K562 (cell line): ENCODE data around the gene DNAJC11. TPM values are rescaled to one million over a fixed set of nuclear protein-coding genes. Genes with fewer than 3 reads are reported as not detected.
A peak's percentile ranks its signal among the peaks of the same experiment; 100 is the strongest.

Source experiments
- BCOR ChIP-seq: fragments of 450-650 bp; IDR thresholded peaks from 2 replicates; pipeline ENCODE4 v1.6.1; 2016
- BHLHE40 ChIP-seq: IDR thresholded peaks from 2 replicates; pipeline ENCODE4 v1.6.1; 2011; ENCODE audit warnings: low read length, improper control_type of control experiment
- EHMT2 ChIP-seq: fragments of 450-650 bp; IDR thresholded peaks from 2 replicates; pipeline ENCODE4 v1.6.1; 2018; ENCODE audit warnings: antibody characterized with exemption
- JUNB ChIP-seq: fragments of 450-650 bp; formaldehyde crosslinking; conservative IDR thresholded peaks from 2 replicates; pipeline ENCODE4 v1.4.0; 2020; ENCODE audit warnings: mild to moderate bottlenecking
- KDM4B ChIP-seq, 2 experiments: fragments of 450-650 bp in 1 of 2; sonication (generic) in 1 of 2; IDR thresholded peaks; 2 replicates each; pipeline ENCODE4 v1.6.1; 2016 to 2017; ENCODE audit warnings: borderline replicate concordance in 2 of 2, antibody characterized with exemption in 1 of 2, low read depth in 1 of 2, mild to moderate bottlenecking in 1 of 2
- PHF8 ChIP-seq: fragments of 200-600 bp; sonication (generic); IDR thresholded peaks from 2 replicates; pipeline ENCODE4 v1.6.1; 2012; ENCODE audit warnings: mixed run types, mild to moderate bottlenecking, inconsistent platforms, low read length, moderate library complexity, borderline replicate concordance
- RB1 ChIP-seq: fragments of 450-650 bp; IDR thresholded peaks from 2 replicates; pipeline ENCODE4 v1.6.1; 2017; ENCODE audit warnings: low read depth, mild to moderate bottlenecking
- SIN3A ChIP-seq, 2 experiments: fragments of 150-350 bp in 1 of 2; IDR thresholded peaks; 2 replicates each; pipeline ENCODE4 v1.6.1; 2011 to 2016; ENCODE audit warnings: borderline replicate concordance in 2 of 2, low read depth in 2 of 2, low read length in 2 of 2, mild to moderate bottlenecking in 2 of 2, moderate library complexity in 2 of 2; ENCODE audit not compliant: control insufficient read depth in 1 of 2
- TEAD1 ChIP-seq, 2 experiments: fragments of 450-650 bp in 1 of 2; sonication (generic) in 1 of 2; formaldehyde crosslinking; IDR thresholded peaks; 2 replicates each; pipeline versions ENCODE4 v1.4.0 to v1.8.0; 2020 to 2022; ENCODE audit warnings: mild to moderate bottlenecking in 2 of 2, missing genetic modification reagents in 1 of 2
- YBX1 ChIP-seq: fragments of 450-650 bp; IDR thresholded peaks from 2 replicates; pipeline ENCODE4 v1.7.1; 2016; ENCODE audit warnings: mild to moderate bottlenecking
- ZBED1 ChIP-seq: IDR thresholded peaks from 2 replicates; pipeline ENCODE4 v1.6.1; 2014
- ZFX ChIP-seq: sonication (generic); formaldehyde crosslinking; IDR thresholded peaks from 2 replicates; pipeline ENCODE4 v1.8.0; 2022; ENCODE audit warnings: mild to moderate bottlenecking, missing genetic modification reagents, moderate library complexity
- ZNF696 ChIP-seq: fragments of 250-450 bp; sonication (Bioruptor Pico); conservative IDR thresholded peaks from 2 replicates; pipeline ENCODE4 v1.4.0; 2020; ENCODE audit warnings: mild to moderate bottlenecking, moderate library complexity
- ZNF764 ChIP-seq: fragments of 250-450 bp; sonication (Bioruptor Pico); IDR thresholded peaks from 2 replicates; pipeline ENCODE4 v1.4.0; 2020; ENCODE audit warnings: low read depth, mild to moderate bottlenecking, moderate library complexity
- polyA plus RNA-seq, 8 experiments: library from polyadenylated mRNA; depleted of rRNA in 4 of 8; stranded (reverse) in 5 of 8; unstranded in 3 of 8; fragments of >200 nt; fragmentation: Nextera tagmentation in 2 of 8; fragmentation: Illumina TruSeq in 1 of 8; extraction: Ambion mirVana in 2 of 8; extraction: Trizol in 1 of 8; gene quantifications; 2 replicates each; pipeline versions ENCODE4 v1.2.1 to v1.2.3, GENCODE V29; 2011 to 2014; ENCODE audit warnings: inconsistent platforms in 1 of 8, missing spikeins in 1 of 8
- total RNA-seq, 7 experiments: library from RNA; depleted of rRNA in 6 of 7; stranded (reverse); fragments of >200 nt in 6 of 7; fragmentation: Illumina TruSeq in 2 of 7; extraction: Trizol in 2 of 7; gene quantifications; 2 replicates each; pipeline versions ENCODE4 v1.2.1 to v1.2.3, GENCODE V29; 2011 to 2021; ENCODE audit warnings: low replicate concordance in 1 of 7
- TF ChIP-seq, protein P1 (sequence below), 3 experiments: IDR thresholded peaks in 2 of 3; conservative IDR thresholded peaks in 1 of 3; 2 replicates each; pipeline ENCODE4 v1.5.1; 2011 to 2012; ENCODE audit warnings: low read length in 3 of 3, mild to moderate bottlenecking in 3 of 3, control low read depth in 2 of 3, improper control_type of control experiment in 1 of 3, inconsistent platforms in 1 of 3, low read depth in 1 of 3, mixed read lengths in 1 of 3, moderate library complexity in 1 of 3; ENCODE audit not compliant: insufficient read depth in 2 of 3
- TF ChIP-seq, protein P2 (sequence below), 2 experiments: fragments of 450-650 bp; conservative IDR thresholded peaks; 2 replicates each; pipeline ENCODE4 v1.6.1; 2017; ENCODE audit warnings: mild to moderate bottlenecking in 2 of 2, moderate library complexity in 2 of 2
- TF ChIP-seq, protein P3 (sequence below): fragments of 200-800 bp; sonication (Bioruptor generic); IDR thresholded peaks from 2 replicates; pipeline ENCODE4 v1.6.1; 2017; ENCODE audit warnings: missing genetic modification characterization, missing compliant biosample characterization
- TF ChIP-seq, protein P4 (sequence below): fragments of 450-650 bp; formaldehyde crosslinking; IDR thresholded peaks from 2 replicates; pipeline ENCODE4 v1.4.0; 2020; ENCODE audit warnings: mild to moderate bottlenecking, moderate library complexity
- TF ChIP-seq, protein P5 (sequence below): fragments of 450-650 bp; formaldehyde crosslinking; IDR thresholded peaks from 2 replicates; pipeline ENCODE4 v1.4.0; 2022; ENCODE audit warnings: mild to moderate bottlenecking, moderate library complexity

Gene DNAJC11
- total and polyA plus RNA-seq, 9 of the 15 experiments (the other 6 are each of a cell fraction or from before 2014, with no cell fraction given): 14.1 to 123 (median 76.6) TPM

DNA sequence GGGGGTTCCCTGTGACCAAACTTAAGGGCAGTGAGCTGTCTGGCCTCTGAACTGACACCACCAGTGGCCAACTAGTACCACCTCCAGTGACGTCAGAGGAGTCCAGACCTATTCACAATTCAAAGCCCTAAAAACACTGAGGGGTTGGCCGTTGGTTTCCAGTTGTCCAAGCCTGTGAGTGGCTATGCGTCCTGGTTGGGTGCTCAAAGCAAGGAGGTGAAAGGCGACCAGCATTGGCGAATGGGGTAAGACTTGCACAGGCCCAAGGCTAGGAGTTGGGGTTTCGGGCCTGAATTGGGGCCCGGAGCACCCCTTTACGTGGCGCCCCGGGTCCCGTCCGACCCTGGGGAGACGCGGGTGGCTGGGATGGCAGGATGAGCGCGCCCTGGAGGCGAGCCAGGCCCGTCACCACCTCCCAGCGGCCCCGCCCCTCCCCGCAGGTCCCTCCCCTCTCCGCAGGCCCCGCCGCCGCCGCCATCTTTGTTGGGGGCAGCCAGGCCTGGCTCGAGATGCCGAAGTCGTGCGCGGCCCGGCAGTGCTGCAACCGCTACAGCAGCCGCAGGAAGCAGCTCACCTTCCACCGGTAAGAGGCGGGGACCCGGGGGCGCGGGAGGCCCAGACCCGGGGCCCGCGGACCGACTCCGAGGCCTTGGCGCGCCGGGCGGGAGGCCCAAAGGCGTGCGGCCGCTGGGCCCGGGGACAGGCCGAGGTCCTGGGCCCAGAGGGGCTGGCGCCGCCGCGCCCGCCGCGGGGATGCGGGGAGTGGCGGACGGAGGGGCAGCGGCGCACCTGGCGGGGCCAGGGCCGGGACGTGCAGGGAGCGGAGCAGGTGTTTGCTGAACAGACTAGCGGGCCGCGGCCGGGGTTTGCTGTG is 76.7 kb downstream of the DNAJC11 start, which contains the start of gene THAP3 (continued):
- TF ChIP-seq BCOR: 0 out of 2 replicates have a peak, but pooled peaks have one; percentile 6
- peak; percentile 4; the same call in 1 of the 2 replicates for TF ChIP-seq BHLHE40
- TF ChIP-seq YBX1: no peak
- TF ChIP-seq JUNB (CRISPR knock-in tag): no peak
- TF ChIP-seq, protein P1, sequence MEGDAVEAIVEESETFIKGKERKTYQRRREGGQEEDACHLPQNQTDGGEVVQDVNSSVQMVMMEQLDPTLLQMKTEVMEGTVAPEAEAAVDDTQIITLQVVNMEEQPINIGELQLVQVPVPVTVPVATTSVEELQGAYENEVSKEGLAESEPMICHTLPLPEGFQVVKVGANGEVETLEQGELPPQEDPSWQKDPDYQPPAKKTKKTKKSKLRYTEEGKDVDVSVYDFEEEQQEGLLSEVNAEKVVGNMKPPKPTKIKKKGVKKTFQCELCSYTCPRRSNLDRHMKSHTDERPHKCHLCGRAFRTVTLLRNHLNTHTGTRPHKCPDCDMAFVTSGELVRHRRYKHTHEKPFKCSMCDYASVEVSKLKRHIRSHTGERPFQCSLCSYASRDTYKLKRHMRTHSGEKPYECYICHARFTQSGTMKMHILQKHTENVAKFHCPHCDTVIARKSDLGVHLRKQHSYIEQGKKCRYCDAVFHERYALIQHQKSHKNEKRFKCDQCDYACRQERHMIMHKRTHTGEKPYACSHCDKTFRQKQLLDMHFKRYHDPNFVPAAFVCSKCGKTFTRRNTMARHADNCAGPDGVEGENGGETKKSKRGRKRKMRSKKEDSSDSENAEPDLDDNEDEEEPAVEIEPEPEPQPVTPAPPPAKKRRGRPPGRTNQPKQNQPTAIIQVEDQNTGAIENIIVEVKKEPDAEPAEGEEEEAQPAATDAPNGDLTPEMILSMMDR (IDR thresholded peaks at IDR 0.05 in 2 of 3, conservative IDR thresholded peaks at IDR 0.05 in 1 of 3; ENCODE audit: insufficient read depth in 2 of 3, low read depth in 1 of 3, low read length in 3 of 3): peak; percentile 20 to 29 (median 25); a peak in 3 of 6 replicates
- TF ChIP-seq KDM4B (IDR thresholded peaks at IDR 0.05; ENCODE audit: borderline replicate concordance in 2 of 2, low read depth in 1 of 2): 0 out of 4 replicates have a peak, but pooled peaks of 1 of the 2 experiments have one; percentile 41
- peak; percentile 64 to 72; a peak in 2 of 4 replicates for TF ChIP-seq SIN3A (IDR thresholded peaks at IDR 0.05; ENCODE audit: borderline replicate concordance in 2 of 2, control insufficient read depth in 1 of 2, low read depth in 2 of 2, low read length in 2 of 2)
- TF ChIP-seq PHF8: peak; percentile 76; the same call in 1 of the 2 replicates
- TF ChIP-seq, protein P2, sequence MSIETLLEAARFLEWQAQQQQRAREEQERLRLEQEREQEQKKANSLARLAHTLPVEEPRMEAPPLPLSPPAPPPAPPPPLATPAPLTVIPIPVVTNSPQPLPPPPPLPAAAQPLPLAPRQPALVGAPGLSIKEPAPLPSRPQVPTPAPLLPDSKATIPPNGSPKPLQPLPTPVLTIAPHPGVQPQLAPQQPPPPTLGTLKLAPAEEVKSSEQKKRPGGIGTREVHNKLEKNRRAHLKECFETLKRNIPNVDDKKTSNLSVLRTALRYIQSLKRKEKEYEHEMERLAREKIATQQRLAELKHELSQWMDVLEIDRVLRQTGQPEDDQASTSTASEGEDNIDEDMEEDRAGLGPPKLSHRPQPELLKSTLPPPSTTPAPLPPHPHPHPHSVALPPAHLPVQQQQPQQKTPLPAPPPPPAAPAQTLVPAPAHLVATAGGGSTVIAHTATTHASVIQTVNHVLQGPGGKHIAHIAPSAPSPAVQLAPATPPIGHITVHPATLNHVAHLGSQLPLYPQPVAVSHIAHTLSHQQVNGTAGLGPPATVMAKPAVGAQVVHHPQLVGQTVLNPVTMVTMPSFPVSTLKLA (conservative IDR thresholded peaks at IDR 0.05): peak in 1 of 2 experiments; percentile 57; a peak in 2 of 4 replicates
- peak; percentile 59; the same call in 1 of the 2 replicates for TF ChIP-seq EHMT2
- TF ChIP-seq RB1: peak; percentile 60
- TF ChIP-seq, protein P3, sequence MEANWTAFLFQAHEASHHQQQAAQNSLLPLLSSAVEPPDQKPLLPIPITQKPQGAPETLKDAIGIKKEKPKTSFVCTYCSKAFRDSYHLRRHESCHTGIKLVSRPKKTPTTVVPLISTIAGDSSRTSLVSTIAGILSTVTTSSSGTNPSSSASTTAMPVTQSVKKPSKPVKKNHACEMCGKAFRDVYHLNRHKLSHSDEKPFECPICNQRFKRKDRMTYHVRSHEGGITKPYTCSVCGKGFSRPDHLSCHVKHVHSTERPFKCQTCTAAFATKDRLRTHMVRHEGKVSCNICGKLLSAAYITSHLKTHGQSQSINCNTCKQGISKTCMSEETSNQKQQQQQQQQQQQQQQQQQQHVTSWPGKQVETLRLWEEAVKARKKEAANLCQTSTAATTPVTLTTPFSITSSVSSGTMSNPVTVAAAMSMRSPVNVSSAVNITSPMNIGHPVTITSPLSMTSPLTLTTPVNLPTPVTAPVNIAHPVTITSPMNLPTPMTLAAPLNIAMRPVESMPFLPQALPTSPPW (CRISPR knock-in tag): peak; percentile 84
- peak; percentile 97 for TF ChIP-seq ZFX (CRISPR knock-in tag)
- TF ChIP-seq ZBED1: peak; percentile 15; the same call in 1 of the 2 replicates
- TF ChIP-seq, protein P4, sequence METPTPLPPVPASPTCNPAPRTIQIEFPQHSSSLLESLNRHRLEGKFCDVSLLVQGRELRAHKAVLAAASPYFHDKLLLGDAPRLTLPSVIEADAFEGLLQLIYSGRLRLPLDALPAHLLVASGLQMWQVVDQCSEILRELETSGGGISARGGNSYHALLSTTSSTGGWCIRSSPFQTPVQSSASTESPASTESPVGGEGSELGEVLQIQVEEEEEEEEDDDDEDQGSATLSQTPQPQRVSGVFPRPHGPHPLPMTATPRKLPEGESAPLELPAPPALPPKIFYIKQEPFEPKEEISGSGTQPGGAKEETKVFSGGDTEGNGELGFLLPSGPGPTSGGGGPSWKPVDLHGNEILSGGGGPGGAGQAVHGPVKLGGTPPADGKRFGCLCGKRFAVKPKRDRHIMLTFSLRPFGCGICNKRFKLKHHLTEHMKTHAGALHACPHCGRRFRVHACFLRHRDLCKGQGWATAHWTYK (CRISPR knock-in tag): peak; percentile 25; the same call in 1 of the 2 replicates
- no peak for TF ChIP-seq ZNF764
- no peak for TF ChIP-seq ZNF696 (CRISPR knock-in tag)
- TF ChIP-seq, protein P5, sequence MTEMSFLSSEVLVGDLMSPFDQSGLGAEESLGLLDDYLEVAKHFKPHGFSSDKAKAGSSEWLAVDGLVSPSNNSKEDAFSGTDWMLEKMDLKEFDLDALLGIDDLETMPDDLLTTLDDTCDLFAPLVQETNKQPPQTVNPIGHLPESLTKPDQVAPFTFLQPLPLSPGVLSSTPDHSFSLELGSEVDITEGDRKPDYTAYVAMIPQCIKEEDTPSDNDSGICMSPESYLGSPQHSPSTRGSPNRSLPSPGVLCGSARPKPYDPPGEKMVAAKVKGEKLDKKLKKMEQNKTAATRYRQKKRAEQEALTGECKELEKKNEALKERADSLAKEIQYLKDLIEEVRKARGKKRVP: no peak
- TF ChIP-seq TEAD1 (CRISPR knock-in tag; IDR thresholded peaks at IDR 0.05): peak in 1 of 2 experiments; percentile 45; a peak in 2 of 4 replicates
